Activated CD8-positive, alpha-beta memory T cell treated with anti-CD3 and anti-CD28 coated beads, Interleukin-2, amount 50 U/mL, for 24 hours (primary cell): Measurements from ENCODE around the gene FARS2.

ENCODE experiments used
- DNase-seq: peaks from one replicate; pipeline ENCODE4 v3.0.0-alpha.2; 2020; ENCODE audit errors: extremely low read depth

FARS2 gene

DNA sequence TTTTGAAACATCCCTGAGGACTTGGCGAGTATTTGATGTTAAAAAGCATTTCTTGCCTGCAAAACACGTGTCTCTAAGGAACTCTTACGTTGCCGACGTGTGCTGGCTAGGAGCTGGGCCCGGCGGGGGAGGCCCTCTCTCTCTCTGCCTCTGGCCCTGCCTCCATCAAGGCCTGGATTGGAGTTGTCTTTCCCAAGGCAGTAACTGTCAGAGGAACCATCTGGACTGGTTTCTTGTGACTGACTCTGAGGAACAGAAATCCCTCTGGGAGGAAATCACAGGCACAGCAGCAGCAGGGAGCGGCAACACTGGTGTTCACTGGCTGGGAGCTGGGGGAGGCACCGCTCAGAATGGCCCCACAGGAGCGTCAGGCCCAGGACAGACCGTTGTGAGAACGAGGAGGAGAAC is 501.3 kb downstream of the FARS2 start:
- no peak for DNase-seq

- no peak for DNase-seq
Observed at GRCh38 chr6:5763407-5763806, 502.1 kb downstream of the FARS2 start.

DNA sequence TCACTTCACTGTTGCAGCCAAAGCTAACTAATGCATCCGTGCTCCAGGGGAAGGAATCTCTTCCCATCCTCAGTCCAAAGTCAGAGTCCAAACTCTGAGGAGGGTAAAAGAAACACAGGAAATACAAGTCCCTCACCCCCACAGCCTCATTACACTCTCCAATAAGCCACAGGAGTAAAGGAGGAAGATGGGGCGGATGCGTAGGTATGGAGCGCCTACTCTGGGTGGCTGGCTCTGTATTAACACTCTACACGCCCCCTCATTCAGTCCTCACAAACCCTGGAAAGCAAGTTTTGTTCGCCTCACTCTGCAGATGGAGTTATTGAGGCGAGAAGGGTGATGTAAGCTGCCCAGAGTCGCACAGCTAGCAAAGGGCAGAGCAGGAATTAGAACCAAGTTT is 502.6 kb downstream of the FARS2 start:
- DNase-seq = no peak

- no peak for DNase-seq
Observed at GRCh38 chr6:5764401-5764955, 503.2 kb downstream of the FARS2 start.

DNA sequence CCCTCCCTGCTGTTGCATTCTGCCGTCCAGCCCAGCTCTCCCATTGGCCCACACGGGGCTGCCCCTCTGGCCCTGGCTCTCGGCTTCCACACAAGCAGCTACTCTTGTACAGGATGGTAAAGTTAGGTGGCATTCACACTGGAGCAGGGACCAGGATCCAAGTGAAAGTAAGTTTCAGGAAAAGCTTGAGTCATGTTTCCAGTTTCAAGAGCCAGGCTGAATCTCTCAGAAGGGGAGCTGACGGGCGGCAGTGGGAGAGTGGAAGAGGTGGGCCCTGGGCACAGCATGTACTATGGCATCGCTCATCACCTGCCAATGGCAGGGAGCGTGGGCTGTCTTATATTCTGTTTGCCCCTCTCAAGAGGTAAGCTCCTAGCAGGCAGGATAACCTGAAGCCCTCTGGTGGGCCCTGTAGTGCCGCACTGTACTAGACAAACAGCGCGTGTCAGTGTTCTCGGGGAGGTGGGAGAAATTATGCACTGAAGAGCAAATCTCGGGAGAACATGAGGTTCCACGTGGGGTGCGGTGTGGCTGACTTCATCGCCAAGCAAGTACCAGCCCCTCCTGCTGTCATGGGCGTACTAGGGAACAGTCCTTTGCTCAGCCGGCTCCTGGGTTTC is 503.9 kb downstream of the FARS2 start:
- DNase-seq = no peak

GRCh38 chr6:5766260-5766659 is 504.9 kb downstream of the FARS2 start:
- no peak for DNase-seq

- no peak for DNase-seq
Observed at GRCh38 chr6:5767471-5767870, 506.2 kb downstream of the FARS2 start.

DNA sequence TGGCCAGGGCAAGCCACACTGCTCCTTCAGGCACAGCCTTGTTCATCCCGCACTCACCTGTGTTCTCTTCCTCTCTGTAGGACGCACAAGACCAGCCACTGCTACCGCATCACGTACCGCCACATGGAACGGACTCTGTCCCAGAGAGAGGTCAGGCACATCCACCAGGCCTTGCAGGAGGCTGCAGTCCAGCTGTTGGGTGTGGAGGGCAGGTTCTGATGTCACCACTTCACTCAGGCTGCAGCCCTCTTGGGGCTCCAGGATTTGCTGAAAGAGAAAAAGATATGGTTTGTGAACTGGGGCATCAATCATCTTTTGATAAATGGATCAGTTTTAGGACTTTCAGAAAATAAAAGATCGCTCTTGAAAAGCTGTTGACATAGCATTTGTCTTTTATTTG is 509.9 kb downstream of the FARS2 start:
- DNase-seq = no peak

DNA sequence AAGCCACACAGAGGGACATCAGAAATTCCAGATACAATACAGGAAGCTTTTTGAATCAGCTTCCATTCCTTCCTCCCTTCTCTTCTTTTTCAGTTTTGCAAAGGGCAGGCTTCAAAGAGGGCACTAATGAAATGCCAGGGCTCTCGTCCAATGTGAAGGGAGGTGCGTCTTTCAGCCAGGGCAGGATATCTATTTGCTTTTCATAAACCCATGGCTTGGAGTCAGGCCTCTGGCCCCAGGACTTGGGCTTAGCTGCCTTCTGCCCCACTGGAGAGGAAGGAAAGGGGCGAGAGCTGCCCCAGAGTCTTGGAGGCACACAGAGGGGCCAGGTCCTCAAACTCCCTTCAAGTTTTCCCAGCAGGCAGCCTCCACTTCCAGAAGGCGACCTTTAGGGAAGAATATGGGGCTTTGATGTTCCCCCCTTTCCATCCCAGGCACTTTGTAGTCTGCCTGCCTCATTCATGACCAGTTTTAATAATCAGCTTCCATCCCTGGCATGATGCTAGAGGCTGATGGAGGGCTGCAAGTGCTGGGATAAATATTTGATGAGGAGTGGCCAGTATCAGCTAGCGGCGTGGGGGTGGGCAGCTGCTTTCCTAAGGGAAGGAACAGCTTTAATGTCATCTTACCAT is 510.6 kb downstream of the FARS2 start:
- DNase-seq = no peak

DNA sequence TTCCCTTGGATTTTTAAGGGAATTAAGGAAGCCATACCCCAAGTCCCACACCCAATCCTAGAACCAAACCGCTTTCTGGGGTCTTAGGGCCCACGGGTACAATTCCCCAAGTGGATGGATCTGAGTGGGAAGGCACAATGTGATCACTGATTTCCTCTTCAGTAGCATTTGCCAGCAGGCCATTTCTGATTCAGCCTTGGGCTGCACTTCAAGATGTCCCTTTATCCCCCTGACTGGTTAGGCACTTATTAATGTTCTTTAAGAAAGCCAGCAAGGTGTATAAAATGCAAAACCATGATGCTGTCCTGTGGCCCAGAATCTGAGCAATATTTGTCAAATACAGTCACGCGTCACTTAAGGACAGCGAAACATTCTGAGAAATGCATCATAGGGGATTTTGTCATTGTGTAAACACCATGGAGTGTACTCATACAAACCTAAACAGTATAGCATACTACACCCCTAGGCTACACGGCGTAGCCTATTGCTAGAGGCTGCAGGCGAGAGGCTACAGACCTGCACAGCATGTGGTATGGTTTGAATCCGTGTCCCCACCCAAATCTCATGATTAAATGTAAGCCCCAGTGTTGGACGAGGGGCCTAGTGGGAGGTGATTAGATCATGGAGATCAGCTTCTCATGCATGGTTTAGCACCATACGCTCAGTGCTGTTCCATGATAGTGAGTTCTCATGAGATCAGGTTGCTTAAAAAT is 511.3 kb downstream of the FARS2 start:
- no peak for DNase-seq

DNA sequence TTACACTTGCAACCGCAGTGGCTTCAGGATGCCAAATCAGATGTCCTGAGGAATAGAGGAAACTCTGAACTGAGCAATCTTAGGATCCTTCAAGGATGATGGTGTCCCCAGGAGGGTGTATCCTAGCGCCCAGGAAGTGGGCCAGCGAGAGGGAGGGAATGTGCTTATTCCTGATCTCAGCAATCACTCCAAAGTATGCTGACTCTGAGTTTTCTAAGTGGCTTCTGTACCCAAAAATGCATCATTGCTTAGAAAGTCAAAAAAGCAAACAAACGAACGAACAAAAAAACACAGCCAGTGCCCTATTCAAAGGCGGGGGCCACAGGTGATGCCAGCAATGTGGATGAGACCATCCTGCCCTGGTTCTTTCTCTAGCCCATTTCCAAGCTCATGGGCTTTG is 514.8 kb downstream of the FARS2 start:
- DNase-seq = no peak

DNA sequence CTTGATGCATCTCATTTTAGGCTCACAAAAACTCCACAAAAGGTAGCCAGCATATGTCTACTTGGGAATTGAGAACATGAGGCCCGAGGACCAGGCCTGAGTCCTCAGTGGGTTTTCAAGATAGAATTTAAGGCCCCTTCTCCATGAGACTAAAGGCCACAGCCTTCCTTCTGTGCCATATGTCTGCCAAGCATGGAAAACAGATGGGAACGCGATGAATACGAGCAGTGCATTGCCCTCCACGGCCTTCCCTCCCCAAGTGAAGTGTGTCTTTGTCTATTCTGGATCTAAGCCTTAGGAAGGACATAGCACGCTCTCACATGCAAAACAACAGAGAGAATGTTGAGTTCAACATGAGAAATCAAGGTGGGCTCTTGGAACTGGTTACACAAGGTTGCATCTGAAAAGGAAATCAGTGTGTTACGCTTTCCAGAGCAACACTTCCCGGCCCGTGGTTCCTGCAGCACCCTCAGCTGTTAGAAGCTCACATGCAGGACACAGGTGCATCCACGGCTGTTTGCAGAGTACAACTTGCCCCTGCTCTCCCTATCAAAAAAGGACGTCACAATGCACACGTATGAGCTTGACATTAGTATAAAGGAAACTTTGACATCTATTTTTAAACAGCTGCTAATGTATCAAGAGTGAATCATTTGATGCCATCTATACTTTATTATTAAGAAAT is 515.5 kb downstream of the FARS2 start:
- no peak for DNase-seq

GRCh38 chr6:5778317-5778857 is 517.1 kb downstream of the FARS2 start:
- DNase-seq = no peak

- DNase-seq = no peak
Observed at GRCh38 chr6:5778906-5779305, 517.6 kb downstream of the FARS2 start.

DNA sequence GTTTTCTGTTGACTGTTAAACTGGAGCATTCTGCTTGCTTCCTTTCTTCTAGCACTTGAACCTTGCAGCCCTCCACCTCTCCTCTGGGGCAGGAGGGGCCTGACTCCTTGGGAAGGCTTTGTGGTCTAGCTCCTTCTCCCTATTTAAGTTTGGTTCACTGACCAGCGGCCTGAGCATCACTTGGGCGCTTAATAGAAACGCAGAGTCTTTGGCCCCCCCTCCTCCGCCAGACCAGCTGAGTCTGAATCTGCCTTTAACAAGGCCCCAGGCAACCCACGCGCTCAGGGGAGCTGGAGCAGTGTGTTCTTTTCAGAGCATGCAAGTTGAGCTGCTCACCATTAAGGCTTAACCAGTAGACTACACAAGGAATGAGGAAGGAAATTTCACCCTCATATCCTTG is 519.7 kb downstream of the FARS2 start:
- DNase-seq = no peak

GRCh38 chr6:5781966-5782556 is 520.7 kb downstream of the FARS2 start:
- DNase-seq = no peak

- no peak for DNase-seq
Observed at GRCh38 chr6:5782783-5783547, 521.7 kb downstream of the FARS2 start.

DNA sequence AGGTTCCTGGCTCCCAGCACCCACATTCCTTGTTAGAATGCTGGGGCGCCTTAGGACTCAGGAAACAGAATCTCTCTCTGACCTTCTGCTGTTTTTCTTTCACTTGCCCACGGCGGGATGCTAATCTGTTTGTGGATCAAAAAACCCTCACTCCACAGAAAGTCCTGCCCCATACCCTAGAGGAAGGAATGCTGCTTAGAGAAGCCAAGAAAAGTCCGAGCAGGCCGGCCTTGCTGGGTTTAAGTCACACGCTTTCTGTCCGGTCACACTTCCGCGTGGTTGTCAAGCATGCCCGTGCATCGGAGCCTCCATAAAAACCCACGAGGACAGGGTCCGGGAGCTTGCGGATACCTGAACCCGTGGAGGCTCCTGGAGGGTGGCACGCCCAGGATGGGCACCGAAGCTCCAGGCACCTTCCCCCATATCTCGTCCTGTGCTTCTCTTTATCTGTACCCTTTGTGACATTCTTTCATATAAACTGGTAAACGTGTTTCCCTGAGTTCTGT is 522.3 kb downstream of the FARS2 start:
- DNase-seq = no peak

GRCh38 chr6:5785249-5785648 is 523.9 kb downstream of the FARS2 start:
- no peak for DNase-seq

GRCh38 chr6:5786321-5786968 is 525.1 kb downstream of the FARS2 start:
- DNase-seq = no peak
